Esophagus muscularis mucosa (tissue), 4 donors: ENCODE data around the gene HLA-DQA1. TPM values are rescaled to one million over a fixed set of nuclear protein-coding genes. Genes with fewer than 3 reads are reported as not detected.

ENCODE experiments used
- DNase-seq: peaks from one replicate; pipeline ENCODE4 v3.0.0-alpha.2; 2017; ENCODE audit errors: extremely low spot score
- H3K27ac ChIP-seq, 4 donors: fragments of 200-600 bp; sonication (generic); replicated peaks in 1 of 4; 1 replicate in 3 of 4; 2 replicates in 1 of 4; pipeline ENCODE4 v1.5.1; 2016 to 2019; ENCODE audit warnings: mild to moderate bottlenecking in 1 of 4
- H3K27me3 ChIP-seq, 4 donors: fragments of 200-600 bp; sonication (generic); one replicate each; pipeline versions ENCODE4 v1.5.1 to v1.6.0; 2016 to 2019
- H3K36me3 ChIP-seq, 4 donors: fragments of 200-600 bp; sonication (generic); one replicate each; pipeline ENCODE4 v1.5.1; 2016 to 2019
- H3K4me1 ChIP-seq, 4 donors: fragments of 200-600 bp; sonication (generic); one replicate each; pipeline ENCODE4 v1.5.1; 2016 to 2019
- H3K4me3 ChIP-seq, 4 donors: fragments of 200-600 bp; sonication (generic); 1 replicate in 2 of 4; 2 replicates in 2 of 4; pipeline ENCODE4 v1.5.1; 2016 to 2019; ENCODE audit warnings: mild to moderate bottlenecking in 4 of 4, moderate library complexity in 1 of 4
- H3K9me3 ChIP-seq, 4 donors: fragments of 200-600 bp; sonication (generic); 1 replicate in 3 of 4; 2 replicates in 1 of 4; pipeline ENCODE4 v1.5.1; 2016 to 2019
- EP300 ChIP-seq: sonication (generic); formaldehyde crosslinking; IDR thresholded peaks from one replicate; pipeline ENCODE4 v1.6.1; 2017; ENCODE audit warnings: antibody characterized with exemption
- POLR2A ChIP-seq: fragments of 450-650 bp; IDR thresholded peaks from one replicate; pipeline ENCODE4 v1.6.1; 2017; ENCODE audit warnings: antibody characterized with exemption, moderate library complexity, mild to moderate bottlenecking, low read depth
- POLR2AphosphoS5 ChIP-seq, 2 donors: sonication (generic); formaldehyde crosslinking; IDR thresholded peaks; one replicate each; pipeline ENCODE4 v1.6.1; 2017; ENCODE audit warnings: antibody characterized with exemption in 2 of 2
- WGBS: methylation state at CpG from one replicate; pipeline ENCODE4 v1.1.5; 2018; 5-methylcytosine and 5-hydroxymethylcytosine counted together
- intact Hi-C: fragments of 100-400 bp; cut with DNase I; formaldehyde crosslinking; loops from one replicate; pipeline ENCODE4 v1.15.1; 2023
- total RNA-seq, 4 donors: library from RNA; depleted of rRNA; stranded (reverse); fragments of >200 nt; gene quantifications; one replicate each; pipeline versions ENCODE4 v1.1.0 to v1.2.1, GENCODE V29; 2016
- TF ChIP-seq, protein P1 (sequence below), 3 experiments: fragments of 200-600 bp in 2 of 3; fragments of 450-650 bp in 1 of 3; sonication (generic) in 2 of 3; IDR thresholded peaks; one replicate each; pipeline ENCODE4 v1.5.1; 2017 to 2019; ENCODE audit warnings: antibody characterized with exemption in 3 of 3, mild to moderate bottlenecking in 2 of 3, moderate library complexity in 1 of 3

Gene HLA-DQA1
- total RNA-seq, 4 donors from 2014 or later = 0.97 to 8.4 (median 5.1) TPM

- Histone ChIP-seq H3K27ac (no peak overlapping the region), H3K27me3 (no peaks in the 10 kb centered on the region), H3K36me3 (no peaks in the 10 kb centered on the region), H3K4me3 (no peak overlapping the region), H3K9me3 (peaks cover 0 to 8% (median 0%) of the 10 kb centered on the region in 4 donors), H3K4me1 (no peaks in the 10 kb centered on the region)
- intact Hi-C loops = no loop called here
- 91% methylated on average over 1 of the region's 1 CpG for WGBS
- TF ChIP-seq, protein P1, sequence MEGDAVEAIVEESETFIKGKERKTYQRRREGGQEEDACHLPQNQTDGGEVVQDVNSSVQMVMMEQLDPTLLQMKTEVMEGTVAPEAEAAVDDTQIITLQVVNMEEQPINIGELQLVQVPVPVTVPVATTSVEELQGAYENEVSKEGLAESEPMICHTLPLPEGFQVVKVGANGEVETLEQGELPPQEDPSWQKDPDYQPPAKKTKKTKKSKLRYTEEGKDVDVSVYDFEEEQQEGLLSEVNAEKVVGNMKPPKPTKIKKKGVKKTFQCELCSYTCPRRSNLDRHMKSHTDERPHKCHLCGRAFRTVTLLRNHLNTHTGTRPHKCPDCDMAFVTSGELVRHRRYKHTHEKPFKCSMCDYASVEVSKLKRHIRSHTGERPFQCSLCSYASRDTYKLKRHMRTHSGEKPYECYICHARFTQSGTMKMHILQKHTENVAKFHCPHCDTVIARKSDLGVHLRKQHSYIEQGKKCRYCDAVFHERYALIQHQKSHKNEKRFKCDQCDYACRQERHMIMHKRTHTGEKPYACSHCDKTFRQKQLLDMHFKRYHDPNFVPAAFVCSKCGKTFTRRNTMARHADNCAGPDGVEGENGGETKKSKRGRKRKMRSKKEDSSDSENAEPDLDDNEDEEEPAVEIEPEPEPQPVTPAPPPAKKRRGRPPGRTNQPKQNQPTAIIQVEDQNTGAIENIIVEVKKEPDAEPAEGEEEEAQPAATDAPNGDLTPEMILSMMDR (IDR thresholded peaks at IDR 0.05) = no peak
- TF ChIP-seq EP300 = no peak
- no peak for TF ChIP-seq POLR2A
- TF ChIP-seq POLR2AphosphoS5 (IDR thresholded peaks at IDR 0.05) = no peak
- no peak for DNase-seq
Observed at GRCh38 chr6:32617751-32618150, 19.5 kb upstream of the HLA-DQA1 start.

DNA sequence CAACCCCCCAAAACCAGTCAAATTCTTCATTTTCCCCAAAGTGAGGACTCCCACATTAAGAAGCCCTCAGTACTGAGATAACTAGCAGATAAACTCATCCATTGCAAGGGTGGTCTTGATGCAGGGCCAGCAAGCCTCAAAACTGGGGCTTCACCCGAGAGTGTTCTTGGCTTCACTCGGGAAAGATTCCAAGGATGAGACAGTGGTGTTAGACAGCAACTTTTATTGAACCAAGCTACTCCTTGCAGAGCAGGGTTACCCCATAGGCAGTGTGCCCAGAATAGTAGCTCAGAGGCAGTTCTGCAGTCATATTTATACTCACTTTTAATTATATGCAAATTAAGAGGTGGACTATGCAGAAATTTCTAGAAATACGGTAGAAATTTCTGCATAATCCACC, 15.8 kb upstream of the HLA-DQA1 start:
- intact Hi-C loops = no loop called here
- 67% methylated on average over 3 of the region's 3 CpGs for WGBS
- H3K36me3 ChIP-seq = no peaks in the 10 kb centered on the region
- no peaks in the 10 kb centered on the region for H3K4me1 ChIP-seq
- no peaks in the 10 kb centered on the region for H3K27me3 ChIP-seq
- TF ChIP-seq POLR2AphosphoS5 (IDR thresholded peaks at IDR 0.05) (no peak), EP300 (no peak), POLR2A (no peak)
- TF ChIP-seq, protein P1 (IDR thresholded peaks at IDR 0.05) = no peak
- H3K27ac ChIP-seq = no peak overlapping the region
- peaks cover 0 to 8% (median 0%) of the 10 kb centered on the region in 4 donors for H3K9me3 ChIP-seq
- DNase-seq = no peak
- no peak overlapping the region for H3K4me3 ChIP-seq

- Histone ChIP-seq H3K36me3 (no peaks in the 10 kb centered on the region), H3K4me1 (no peaks in the 10 kb centered on the region), H3K9me3 (peaks cover 0 to 6% (median 0%) of the 10 kb centered on the region in 4 donors), H3K4me3 (no peak overlapping the region), H3K27ac (no peak overlapping the region), H3K27me3 (no peaks in the 10 kb centered on the region)
- intact Hi-C loops = no loop called here
- TF ChIP-seq POLR2A = no peak
- TF ChIP-seq, protein P1 (IDR thresholded peaks at IDR 0.05) = peak in 2 of 3 experiments; percentile 18 to 39
- TF ChIP-seq POLR2AphosphoS5 (IDR thresholded peaks at IDR 0.05) = no peak
- no peak for TF ChIP-seq EP300
- whole genome bisulfite sequencing = 39% methylated on average over 1 of the region's 1 CpG
- DNase-seq = no peak
Observed at GRCh38 chr6:32622545-32623401, 14.4 kb upstream of the HLA-DQA1 start.

DNA sequence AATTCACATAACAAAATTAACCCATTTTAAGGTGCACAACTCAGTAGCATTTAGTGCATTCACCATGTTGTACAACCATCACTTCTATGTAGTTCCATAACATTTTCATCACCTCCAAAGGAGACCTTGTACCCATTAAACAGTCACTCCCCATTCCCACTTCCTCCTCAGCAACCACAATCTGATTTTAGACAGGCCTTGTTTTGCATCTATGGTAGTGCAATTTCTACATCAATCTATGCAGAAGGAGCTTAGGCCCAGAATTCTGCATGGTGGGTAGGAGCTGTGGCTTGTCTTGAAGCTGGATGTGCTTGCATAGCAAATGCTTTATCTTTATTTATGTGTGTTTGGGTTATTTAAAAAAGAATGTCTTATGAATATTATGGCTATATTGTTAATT, 13.5 kb upstream of the HLA-DQA1 start:
- no peaks in the 10 kb centered on the region for H3K9me3 ChIP-seq
- no peak overlapping the region for H3K27ac ChIP-seq
- no peaks in the 10 kb centered on the region for H3K4me1 ChIP-seq
- H3K4me3 ChIP-seq = no peak overlapping the region
- H3K36me3 ChIP-seq = no peaks in the 10 kb centered on the region
- no peak for DNase-seq
- intact Hi-C loops = no loop called here
- no peaks in the 10 kb centered on the region for H3K27me3 ChIP-seq
- no peak for TF ChIP-seq POLR2A
- TF ChIP-seq POLR2AphosphoS5 (IDR thresholded peaks at IDR 0.05) = no peak
- TF ChIP-seq EP300 = no peak
- TF ChIP-seq, protein P1 (IDR thresholded peaks at IDR 0.05) = no peak
